Neural crest cell (in vitro differentiated cells): ENCODE measurements around the gene TTI1. TPM values are rescaled to one million over a fixed set of nuclear protein-coding genes. Genes with fewer than 3 reads are reported as not detected.

Source experiments
- DNase-seq: peaks from one replicate; pipeline ENCODE4 v3.0.0; 2021; ENCODE audit warnings: low read depth, mixed read lengths, low spot score
- H3K27ac Mint-ChIP-seq: one replicate; pipeline ENCODE4 v1.8.0; 2021; ENCODE audit warnings: mild to moderate bottlenecking, mixed read lengths; ENCODE audit not compliant: unreplicated experiment
- H3K27me3 Mint-ChIP-seq: 2 replicates; pipeline ENCODE4 v1.8.0; 2021; ENCODE audit warnings: low read depth, mild to moderate bottlenecking, mixed read lengths
- H3K36me3 Mint-ChIP-seq: 2 replicates; pipeline ENCODE4 v1.8.0; 2021; ENCODE audit warnings: low read depth, mild to moderate bottlenecking, mixed read lengths
- H3K4me1 Mint-ChIP-seq: 2 replicates; pipeline ENCODE4 v1.8.0; 2021; ENCODE audit warnings: mixed read lengths
- H3K4me3 Mint-ChIP-seq: one replicate; pipeline ENCODE4 v1.8.0; 2021; ENCODE audit warnings: mild to moderate bottlenecking, mixed read lengths
- H3K9me3 Mint-ChIP-seq: 2 replicates; pipeline ENCODE4 v1.8.0; 2021; ENCODE audit warnings: mixed read lengths
- total RNA-seq: library from RNA; stranded (reverse); gene quantifications from 2 replicates; pipeline ENCODE4 v1.2.1, GENCODE V29; 2021
- TF ChIP-seq, protein P1 (sequence below): fragments of 200-600 bp; sonication (generic); conservative IDR thresholded peaks from 2 replicates; pipeline ENCODE4 v1.5.0; 2021; ENCODE audit warnings: antibody characterized with exemption, mild to moderate bottlenecking

TTI1 gene
- total RNA-seq, 1 donor from 2014 or later = 52.9 TPM

DNA sequence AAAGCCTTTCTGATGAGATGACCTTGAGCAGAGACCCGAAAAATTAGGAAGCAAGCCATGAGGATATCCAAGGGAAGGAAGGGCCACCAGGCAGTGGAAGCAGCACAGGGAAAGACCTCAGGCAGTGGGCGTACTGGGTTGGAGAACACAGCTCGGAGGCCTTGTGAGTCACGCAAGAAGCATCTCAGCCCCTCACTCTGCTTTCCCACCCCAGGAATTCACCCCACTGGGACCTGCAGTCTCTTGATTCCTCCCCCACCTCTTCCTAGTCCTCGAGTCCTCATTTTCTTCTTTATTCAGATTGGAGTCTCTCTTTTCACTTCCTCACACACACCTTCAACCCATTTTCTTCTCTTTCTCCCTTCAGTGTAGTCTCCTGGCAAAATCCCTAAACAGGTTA lies 27.3 kb upstream of the TTI1 start:
- Mint-ChIP-seq H3K27ac (no peak overlapping the region), H3K4me1 (peaks cover 10% of the 10 kb centered on the region)
- DNase-seq = no peak

DNA sequence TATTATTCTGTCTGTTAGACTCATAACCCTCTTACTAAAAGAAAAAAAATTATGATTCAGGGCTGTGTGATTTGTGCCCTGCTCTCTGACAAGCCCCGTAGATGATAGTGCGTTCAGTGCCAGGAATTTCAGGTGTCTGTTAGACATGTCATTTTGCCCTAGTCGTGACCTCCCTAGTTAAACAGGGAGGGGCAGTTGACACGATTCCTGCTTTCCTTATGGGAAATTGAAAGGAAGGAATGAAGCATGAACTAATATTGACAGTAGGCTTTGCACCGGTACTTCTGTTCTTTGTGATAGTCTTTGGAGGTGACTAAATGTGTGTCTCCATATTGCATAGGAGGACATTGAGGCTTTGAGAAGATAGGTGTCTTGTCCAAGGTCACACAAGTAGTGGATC lies 26.6 kb upstream of the TTI1 start:
- Mint-ChIP-seq H3K9me3 (no peaks in the 10 kb centered on the region), H3K4me3 (no peak overlapping the region)

More for the DNA sequence above, 27.3 kb upstream of the TTI1 start:
- peaks cover 9% of the 10 kb centered on the region for H3K36me3 Mint-ChIP-seq
- no peaks in the 10 kb centered on the region for H3K9me3 Mint-ChIP-seq
- TF ChIP-seq, protein P1, sequence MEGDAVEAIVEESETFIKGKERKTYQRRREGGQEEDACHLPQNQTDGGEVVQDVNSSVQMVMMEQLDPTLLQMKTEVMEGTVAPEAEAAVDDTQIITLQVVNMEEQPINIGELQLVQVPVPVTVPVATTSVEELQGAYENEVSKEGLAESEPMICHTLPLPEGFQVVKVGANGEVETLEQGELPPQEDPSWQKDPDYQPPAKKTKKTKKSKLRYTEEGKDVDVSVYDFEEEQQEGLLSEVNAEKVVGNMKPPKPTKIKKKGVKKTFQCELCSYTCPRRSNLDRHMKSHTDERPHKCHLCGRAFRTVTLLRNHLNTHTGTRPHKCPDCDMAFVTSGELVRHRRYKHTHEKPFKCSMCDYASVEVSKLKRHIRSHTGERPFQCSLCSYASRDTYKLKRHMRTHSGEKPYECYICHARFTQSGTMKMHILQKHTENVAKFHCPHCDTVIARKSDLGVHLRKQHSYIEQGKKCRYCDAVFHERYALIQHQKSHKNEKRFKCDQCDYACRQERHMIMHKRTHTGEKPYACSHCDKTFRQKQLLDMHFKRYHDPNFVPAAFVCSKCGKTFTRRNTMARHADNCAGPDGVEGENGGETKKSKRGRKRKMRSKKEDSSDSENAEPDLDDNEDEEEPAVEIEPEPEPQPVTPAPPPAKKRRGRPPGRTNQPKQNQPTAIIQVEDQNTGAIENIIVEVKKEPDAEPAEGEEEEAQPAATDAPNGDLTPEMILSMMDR = no peak
- no peaks in the 10 kb centered on the region for H3K27me3 Mint-ChIP-seq
- H3K4me3 Mint-ChIP-seq = no peak overlapping the region

DNA sequence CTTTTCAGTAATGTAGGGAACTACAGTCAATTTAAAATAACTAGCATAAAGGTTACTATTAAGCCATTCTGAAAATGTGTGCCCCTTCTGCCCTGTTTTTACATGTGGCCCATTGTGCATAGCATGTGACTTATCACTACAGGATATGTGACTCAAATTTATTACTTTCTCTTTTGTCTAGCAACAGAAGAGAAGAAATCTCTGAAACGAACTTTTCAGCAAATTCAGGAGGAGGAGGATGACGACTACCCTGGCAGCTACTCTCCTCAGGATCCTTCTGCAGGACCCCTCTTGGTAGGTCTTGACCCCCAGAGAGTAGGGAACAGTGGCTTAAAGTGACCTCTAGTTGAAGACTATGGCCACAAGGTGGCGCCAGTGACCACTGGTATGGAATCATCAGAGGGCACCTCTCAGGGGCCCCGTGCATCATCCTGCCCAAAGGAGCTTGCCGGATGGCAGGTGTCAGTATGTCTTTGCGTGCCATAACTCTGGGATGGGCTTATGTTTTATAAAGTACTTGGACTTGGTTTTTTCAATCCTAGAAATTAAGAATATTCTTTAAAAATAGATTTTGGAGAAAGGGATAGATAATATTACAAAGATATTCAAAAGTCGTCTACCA lies 24.2 kb upstream of the TTI1 start:
- Mint-ChIP-seq H3K4me1 (peaks cover 14% of the 10 kb centered on the region), H3K4me3 (no peak overlapping the region), H3K36me3 (peaks cover 9% of the 10 kb centered on the region), H3K9me3 (no peaks in the 10 kb centered on the region), H3K27ac (no peak overlapping the region), H3K27me3 (no peaks in the 10 kb centered on the region)
- TF ChIP-seq, protein P1 = peak; percentile 95
- peak; percentile 91 for DNase-seq

More for the DNA sequence above, 26.6 kb upstream of the TTI1 start:
- no peak for DNase-seq
- Mint-ChIP-seq H3K4me1 (peaks cover 14% of the 10 kb centered on the region), H3K27ac (no peak overlapping the region), H3K27me3 (no peaks in the 10 kb centered on the region), H3K36me3 (peaks cover 9% of the 10 kb centered on the region)
- TF ChIP-seq, protein P1 = no peak

DNA sequence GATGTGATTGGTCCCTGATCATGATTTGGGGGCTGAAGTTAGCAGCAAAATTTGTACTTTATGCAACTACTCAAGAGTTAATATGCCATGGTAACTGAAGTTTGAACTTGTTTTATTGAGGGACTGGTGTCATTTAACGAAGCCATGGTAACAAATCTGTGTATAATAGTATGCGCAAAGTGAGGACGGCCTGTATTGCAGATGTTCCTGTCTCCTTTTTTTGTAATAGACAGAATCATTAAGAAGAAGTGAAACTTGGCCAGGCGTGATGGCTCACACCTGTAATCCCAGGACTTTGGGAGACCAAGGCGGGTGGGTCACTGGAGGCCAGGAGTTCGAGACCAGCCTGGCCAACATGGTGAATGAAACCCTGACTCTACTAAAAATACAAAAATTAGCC lies 22.6 kb upstream of the TTI1 start:
- no peak for DNase-seq
- no peak overlapping the region for H3K27ac Mint-ChIP-seq
- H3K9me3 Mint-ChIP-seq = no peaks in the 10 kb centered on the region
- TF ChIP-seq, protein P1 = no peak
- H3K4me1 Mint-ChIP-seq = peaks cover 14% of the 10 kb centered on the region
- no peak overlapping the region for H3K4me3 Mint-ChIP-seq
- peaks cover 9% of the 10 kb centered on the region for H3K36me3 Mint-ChIP-seq
- H3K27me3 Mint-ChIP-seq = no peaks in the 10 kb centered on the region

DNA sequence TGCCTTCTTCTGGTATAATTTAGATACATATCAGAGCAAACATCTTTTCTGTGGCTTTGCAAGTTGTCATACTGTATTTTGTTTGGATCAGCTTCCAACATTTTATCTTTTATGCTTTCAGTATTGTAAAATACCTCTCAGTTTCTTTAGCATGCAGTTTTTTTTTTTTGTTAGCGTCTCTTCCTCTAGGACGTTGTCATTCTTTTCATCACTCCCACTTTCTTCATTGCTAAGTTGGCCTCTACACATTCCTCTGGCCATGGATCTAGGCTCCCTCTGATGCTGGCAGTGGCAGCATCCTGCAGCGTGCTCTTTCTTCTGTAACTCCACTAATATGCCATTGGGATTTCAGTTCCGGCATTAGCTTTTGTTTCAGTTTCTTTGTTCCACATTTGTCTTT lies 22.0 kb upstream of the TTI1 start:
- H3K36me3 Mint-ChIP-seq = peaks cover 8% of the 10 kb centered on the region
- no peak overlapping the region for H3K4me3 Mint-ChIP-seq
- no peaks in the 10 kb centered on the region for H3K9me3 Mint-ChIP-seq
- TF ChIP-seq, protein P1 = no peak
- no peak overlapping the region for H3K27ac Mint-ChIP-seq
- H3K4me1 Mint-ChIP-seq = peaks cover 14% of the 10 kb centered on the region
- H3K27me3 Mint-ChIP-seq = no peaks in the 10 kb centered on the region
- no peak for DNase-seq
